ENCODE data around the gene LTBP1.

DNA sequence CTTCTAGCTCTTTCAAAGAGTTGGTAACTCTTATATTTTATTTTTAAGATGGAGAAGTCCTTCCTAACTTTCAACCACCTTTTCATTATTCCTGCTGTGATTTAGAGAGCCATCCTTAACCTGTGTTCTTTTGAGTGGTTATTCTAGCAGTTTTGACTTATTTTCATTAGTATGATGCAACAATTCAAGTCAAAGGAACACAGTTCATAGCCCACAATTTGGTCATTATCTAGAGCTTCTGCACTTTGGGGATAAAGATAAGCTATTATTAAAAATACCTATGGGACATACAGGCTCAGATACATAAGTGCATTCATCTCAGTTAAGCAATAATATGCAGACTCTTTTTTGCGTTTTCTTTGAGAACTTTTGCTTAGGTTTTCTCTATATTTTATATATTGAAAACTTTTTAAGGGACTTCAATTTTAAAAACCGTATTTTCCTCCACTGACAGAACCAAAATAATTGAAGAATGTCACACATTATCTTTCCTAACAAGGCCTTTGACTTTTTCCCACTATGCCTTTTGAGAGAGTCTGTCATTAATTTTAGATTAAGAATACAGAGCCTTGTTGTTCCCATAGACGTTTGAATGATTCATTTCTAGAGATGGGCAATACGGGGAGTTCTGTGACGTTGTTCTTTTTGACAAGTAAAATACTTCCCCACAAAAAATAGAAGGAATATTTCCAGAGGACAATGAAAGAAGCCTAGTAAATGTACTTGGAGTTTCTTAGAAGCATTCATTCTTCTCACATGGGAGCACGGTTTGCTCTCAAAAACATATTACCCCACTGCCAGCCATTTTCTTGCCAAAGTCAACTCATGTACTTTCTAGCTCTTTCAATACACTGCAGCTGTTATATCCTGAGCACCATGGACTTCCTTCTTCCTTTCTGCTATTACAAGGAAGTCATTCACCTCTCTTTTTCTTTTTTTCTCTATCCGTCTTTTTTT, 486.8 kb downstream of the LTBP1 start:
- TF ChIP-seq, protein P1, sequence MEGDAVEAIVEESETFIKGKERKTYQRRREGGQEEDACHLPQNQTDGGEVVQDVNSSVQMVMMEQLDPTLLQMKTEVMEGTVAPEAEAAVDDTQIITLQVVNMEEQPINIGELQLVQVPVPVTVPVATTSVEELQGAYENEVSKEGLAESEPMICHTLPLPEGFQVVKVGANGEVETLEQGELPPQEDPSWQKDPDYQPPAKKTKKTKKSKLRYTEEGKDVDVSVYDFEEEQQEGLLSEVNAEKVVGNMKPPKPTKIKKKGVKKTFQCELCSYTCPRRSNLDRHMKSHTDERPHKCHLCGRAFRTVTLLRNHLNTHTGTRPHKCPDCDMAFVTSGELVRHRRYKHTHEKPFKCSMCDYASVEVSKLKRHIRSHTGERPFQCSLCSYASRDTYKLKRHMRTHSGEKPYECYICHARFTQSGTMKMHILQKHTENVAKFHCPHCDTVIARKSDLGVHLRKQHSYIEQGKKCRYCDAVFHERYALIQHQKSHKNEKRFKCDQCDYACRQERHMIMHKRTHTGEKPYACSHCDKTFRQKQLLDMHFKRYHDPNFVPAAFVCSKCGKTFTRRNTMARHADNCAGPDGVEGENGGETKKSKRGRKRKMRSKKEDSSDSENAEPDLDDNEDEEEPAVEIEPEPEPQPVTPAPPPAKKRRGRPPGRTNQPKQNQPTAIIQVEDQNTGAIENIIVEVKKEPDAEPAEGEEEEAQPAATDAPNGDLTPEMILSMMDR (IDR thresholded peaks at IDR 0.05): no peak
- no peak for TF ChIP-seq POLR2A (IDR thresholded peaks at IDR 0.05)

All from lower leg skin (tissue), 3 donors.